NCI-H2227 (cell line): ENCODE data around the gene SHISA8.

ENCODE experiments used
- DNase-seq: peaks from one replicate; lab custom pipeline; 2025; ENCODE audit not compliant: unreplicated experiment; lab: John Stamatoyannopoulos, UW

SHISA8 gene

DNA sequence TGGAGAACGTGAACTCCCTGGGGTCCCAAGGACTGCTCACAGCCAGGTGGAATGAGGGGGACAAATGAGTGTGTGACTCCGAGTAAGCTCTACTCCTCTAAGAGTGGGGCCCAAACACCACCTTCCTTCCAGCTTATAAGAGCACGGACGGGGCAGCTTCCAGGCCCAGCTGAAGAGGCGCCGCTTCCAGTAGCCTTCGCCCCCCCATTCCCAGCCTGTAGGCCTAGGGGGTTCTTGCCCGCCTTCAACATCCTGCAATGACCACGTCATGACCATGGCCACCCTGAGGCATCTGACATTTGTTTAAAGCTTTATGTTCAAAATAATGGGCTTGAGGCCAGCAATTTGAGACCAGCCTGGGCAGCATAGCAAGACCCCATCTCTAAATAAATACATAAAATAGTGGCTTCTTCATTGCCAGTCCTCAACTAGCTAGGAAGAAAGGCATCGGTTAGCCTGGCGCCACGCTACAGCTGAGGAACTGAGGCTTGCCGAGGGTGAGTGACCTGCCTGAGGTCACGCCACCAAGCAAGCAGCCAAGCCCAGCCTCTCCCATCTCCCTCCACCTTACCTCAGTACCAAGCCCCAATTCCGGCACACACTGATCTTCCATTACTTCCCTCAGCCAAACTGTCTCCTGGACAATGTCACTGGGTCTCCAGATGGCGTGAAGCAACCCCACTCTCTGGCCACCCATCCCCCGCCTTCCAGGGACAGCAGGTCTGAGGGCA lies 19.6 kb upstream of the SHISA8 start:
- DNase-seq, result no peak

DNA sequence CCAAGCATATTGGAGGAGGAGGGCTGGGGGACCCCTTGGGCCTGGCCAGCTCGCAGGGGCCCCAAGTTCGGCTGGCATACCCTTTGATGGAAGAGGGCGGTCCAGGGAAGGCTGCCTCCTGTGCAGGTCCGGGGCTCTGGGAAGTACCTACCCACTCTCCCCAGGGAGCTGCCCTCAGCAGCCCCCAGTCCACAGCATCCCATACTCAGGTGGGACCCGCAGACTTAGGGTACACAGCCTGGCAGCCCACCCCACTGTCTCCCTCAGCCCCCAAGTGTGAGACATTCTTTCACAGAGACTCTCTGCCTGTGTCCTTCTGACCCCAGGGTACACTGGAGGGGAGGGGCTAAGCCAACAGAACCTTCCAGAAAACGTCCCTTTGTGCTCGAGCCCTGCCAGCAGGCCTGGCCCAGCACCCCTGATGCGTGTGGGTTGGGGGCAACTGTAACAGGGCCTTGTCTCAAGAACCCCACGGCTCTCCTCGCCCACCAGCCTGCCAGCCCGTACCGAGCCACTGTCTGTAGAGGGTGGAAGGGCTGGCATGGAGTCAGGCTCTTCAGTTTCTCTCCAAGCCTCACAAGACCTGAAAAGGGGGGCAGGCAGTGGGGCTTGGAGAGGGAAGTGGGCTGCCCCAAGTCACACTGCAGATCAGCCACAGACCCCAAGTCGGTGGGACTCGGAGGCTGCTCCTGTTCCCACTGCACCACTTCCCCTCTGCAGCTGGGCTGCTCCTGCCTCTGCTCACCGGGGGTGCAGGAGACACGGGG lies 18.7 kb upstream of the SHISA8 start:
- no peak for DNase-seq

DNA sequence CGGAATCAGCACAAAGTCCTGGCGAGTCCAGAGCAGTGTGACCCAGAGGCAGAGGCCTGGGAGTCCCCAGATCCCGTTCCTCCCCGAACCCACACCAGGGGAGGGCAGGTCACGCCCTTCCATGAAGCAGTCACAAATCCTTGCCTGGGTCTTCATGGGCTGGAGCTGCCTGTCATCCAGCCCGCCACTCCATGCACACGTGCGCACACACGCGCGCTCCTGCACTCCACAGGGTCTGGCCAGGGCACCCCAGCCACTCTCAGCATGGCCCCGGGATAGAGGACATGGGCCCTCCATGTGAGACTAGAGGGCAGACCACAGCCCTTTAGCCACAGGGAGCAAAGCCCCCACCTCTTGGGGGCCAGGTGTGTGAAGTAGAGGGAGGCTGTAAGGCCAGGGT lies 17.5 kb upstream of the SHISA8 start:
- DNase-seq, result no peak

DNA sequence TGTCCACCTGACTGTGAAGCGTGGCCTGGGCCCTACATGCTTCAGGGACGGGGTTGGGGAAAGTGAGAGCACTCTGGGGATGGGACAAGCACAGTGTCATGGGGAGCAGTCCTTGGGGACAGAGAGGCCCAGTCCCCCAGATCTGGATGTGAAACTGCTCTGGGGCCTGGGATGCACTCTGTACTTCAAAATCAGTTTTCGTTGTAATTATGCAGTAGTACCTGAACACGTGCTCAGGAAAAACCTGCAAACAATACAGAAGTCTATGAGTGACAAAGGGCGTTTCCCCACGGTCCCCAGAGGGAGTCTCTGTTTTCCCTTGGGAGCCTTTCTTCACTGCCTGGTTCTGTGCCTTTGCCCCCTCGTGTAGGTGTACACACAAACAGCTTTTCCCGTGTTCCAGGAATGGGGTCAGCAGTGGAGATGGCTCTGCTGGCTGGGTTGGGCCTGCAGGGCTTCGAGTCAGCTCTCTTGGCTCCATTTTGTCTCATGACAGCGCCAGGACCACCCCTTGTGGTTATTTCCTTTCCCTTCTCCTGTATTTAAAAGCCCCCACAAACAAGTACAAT lies 16.9 kb upstream of the SHISA8 start:
- DNase-seq, result no peak

DNA sequence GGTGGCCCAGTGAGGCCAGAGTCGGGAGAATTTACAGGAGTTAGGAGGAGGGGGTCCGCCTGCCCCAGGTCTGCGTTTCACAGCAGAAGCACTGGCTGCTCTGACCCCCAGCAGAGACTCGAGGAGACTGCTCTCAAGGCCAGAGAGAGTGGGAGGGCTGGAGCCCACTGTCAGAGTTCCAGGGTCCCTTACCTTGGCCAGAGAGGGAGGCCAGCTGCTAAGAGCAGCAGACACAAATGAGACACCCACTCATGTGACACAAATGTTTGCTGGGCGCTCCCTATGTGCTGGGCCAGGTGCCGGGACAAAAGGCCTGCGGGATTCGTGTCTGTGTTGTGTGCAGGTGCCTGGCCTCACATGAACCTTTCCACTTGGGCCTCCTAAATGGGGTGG lies 14.5 kb upstream of the SHISA8 start:
- DNase-seq, result no peak

- no peak for DNase-seq
Measured at GRCh38 chr22:41928593-41929417, 13.9 kb upstream of the SHISA8 start.

DNA sequence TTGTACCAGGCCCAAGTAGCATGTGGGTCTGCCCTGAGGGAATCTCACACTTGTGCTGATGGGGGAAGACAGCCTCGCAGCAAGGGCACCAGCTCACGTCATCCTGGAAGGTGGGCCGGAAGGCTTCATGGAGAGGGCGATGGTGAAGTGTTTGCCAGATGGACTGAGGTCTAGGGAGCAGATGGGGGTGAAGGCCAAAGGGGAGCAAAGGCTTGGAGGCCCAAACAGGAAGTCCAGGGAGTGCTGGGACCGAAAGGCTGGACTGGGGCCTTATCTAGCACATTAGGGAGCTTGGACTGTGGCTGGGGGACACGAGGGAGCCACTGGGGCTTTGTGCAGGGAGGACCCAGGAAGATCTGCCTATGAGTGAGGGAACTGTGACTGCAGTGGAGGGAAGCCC lies 12.9 kb upstream of the SHISA8 start:
- DNase-seq, result no peak

DNA sequence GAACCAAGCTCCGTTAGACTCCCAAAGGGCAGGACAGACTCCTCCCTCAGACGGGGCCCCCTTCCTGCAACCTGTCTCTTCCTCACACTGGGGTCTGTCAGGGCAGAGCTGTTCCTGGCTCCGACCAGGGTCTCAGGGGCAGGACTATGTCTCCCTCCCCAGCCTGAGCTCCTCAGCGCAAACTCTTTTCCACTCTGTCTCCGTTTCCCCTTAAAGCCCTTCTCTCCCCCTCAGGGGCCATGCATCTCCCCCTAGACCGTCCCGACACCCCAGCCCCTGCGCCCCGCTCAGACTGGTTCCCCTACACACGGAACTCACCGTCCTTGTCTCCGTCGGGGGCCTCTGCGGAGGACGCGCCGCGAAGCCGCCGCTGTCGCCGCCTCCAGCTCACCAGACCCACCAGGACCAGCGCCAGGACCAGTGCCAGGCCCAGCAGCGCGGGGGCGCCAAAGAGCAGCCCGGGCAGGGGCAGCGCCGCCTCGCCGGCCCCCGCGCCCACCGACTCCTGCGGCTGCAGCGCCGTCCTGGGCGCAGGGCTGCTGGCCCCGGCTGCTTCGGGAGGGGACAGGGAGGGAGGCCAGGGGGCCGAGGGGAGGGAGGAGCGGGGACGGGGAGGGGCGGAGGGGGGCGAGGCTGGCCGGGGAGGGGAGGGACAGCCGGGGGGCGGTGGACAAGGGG lies 11.0 kb upstream of the SHISA8 start:
- DNase-seq, result peak; percentile 81

GRCh38 chr22:41923595-41924276 lies 8.9 kb upstream of the SHISA8 start:
- DNase-seq, result no peak

- no peak for DNase-seq
Measured at GRCh38 chr22:41922940-41923594, 8.2 kb upstream of the SHISA8 start.

DNA sequence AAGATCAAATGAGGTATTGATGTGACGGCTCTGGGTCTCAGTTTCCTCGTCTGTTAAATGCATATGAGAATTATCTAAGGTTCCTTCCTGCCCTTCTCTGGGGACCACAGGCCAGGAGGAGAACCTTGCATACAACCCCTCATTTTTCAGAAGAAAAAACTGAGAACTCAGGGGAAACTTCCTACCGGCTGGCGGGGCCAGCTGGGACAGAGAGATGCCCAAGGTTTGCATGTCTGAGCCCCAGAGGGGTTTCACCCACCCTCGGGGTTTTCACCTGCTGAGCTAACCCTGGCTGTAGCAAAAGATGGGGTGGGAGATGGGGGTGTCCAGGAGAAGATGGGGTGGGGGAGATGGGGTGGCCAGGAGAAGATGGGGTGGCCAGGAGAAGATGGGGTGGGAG lies 7.5 kb upstream of the SHISA8 start:
- DNase-seq, result no peak

- no peak for DNase-seq
Measured at GRCh38 chr22:41920271-41920976, 5.5 kb upstream of the SHISA8 start.

GRCh38 chr22:41919357-41920224 lies 4.7 kb upstream of the SHISA8 start:
- DNase-seq, result no peak

GRCh38 chr22:41917903-41918791 lies 3.3 kb upstream of the SHISA8 start:
- no peak for DNase-seq

DNA sequence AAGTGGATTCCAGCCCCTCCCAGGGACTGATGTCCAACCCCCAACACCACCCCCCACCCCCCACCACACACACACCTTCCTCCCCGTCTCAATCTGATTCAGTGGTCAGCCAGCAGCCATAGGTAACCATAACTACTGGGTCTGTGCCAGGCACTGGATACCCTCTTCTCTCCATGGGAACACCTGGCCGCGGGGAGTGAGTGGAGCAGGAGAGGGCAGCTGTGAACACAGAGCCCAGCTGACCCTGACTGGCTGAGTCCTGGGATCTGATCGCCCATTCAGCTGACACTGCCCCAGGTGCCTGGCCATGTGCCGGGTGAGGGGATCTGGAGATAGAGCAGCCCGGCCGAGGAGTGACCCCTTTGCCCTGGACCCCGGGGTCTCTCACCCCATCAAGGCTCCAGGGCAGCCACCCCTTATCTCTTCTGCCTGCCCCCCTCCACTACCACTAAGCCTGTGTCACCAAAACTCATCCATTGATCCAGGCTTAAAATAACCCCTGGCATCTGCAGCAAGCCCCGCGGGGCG lies 2.6 kb upstream of the SHISA8 start:
- DNase-seq, result no peak

- DNase-seq, result no peak
Measured at GRCh38 chr22:41916745-41917358, 2.0 kb upstream of the SHISA8 start.
